Astrocyte (in vitro differentiated cells and primary cell): ENCODE measurements around the gene NUDT16L1. TPM values are rescaled to one million over a fixed set of nuclear protein-coding genes. Genes with fewer than 3 reads are reported as not detected.

Experiments
- DNase-seq: peaks from one replicate; pipeline ENCODE4 v3.0.0-alpha.2; 2010; ENCODE audit warnings: low read depth
- FAIRE-seq: peaks from 2 replicates; lab custom pipeline; 2011; peaks lifted over from hg19 to GRCh38; lab: Jason Lieb, UNC
- H2AFZ ChIP-seq: 2 replicates; pipeline ENCODE4 v1.6.0; 2012; ENCODE audit warnings: low read depth, low read length, inconsistent platforms
- H3K27ac ChIP-seq: 2 replicates; pipeline ENCODE4 v1.5.1; 2011; ENCODE audit warnings: low read depth, low read length, inconsistent platforms
- H3K27me3 ChIP-seq: 2 replicates; pipeline ENCODE4 v1.6.0; 2011; ENCODE audit warnings: low read length, inconsistent platforms; ENCODE audit not compliant: insufficient read depth
- H3K36me3 ChIP-seq: 2 replicates; pipeline ENCODE4 v1.5.1; 2011; ENCODE audit warnings: low read length, inconsistent platforms; ENCODE audit not compliant: insufficient read depth
- H3K4me1 ChIP-seq: 2 replicates; pipeline ENCODE4 v1.5.1; 2011; ENCODE audit warnings: low read length, inconsistent platforms; ENCODE audit not compliant: insufficient read depth
- H3K4me2 ChIP-seq: 2 replicates; pipeline ENCODE4 v1.6.0; 2012; ENCODE audit warnings: low read length, inconsistent platforms
- H3K4me3 ChIP-seq: 2 replicates; pipeline ENCODE4 v1.5.1; 2011; ENCODE audit warnings: low read depth, mild to moderate bottlenecking, low read length, inconsistent platforms; ENCODE audit not compliant: insufficient read depth
- H3K79me2 ChIP-seq: 2 replicates; pipeline ENCODE4 v1.6.0; 2012; ENCODE audit warnings: mild to moderate bottlenecking, low read length, inconsistent platforms; ENCODE audit not compliant: insufficient read depth
- H3K9ac ChIP-seq: 2 replicates; pipeline ENCODE4 v1.6.0; 2012; ENCODE audit warnings: mild to moderate bottlenecking, low read length, inconsistent platforms
- H3K9me3 ChIP-seq: 2 replicates; pipeline ENCODE4 v1.5.1; 2012; ENCODE audit warnings: low read depth, mild to moderate bottlenecking, low read length, inconsistent platforms; ENCODE audit not compliant: insufficient read depth
- H4K20me1 ChIP-seq: 2 replicates; pipeline ENCODE4 v1.6.0; 2012; ENCODE audit warnings: low read length, inconsistent platforms; ENCODE audit not compliant: insufficient read depth
- H3K27ac Mint-ChIP-seq: one replicate; pipeline ENCODE4 v1.8.0; 2021; ENCODE audit warnings: mild to moderate bottlenecking, mixed read lengths; ENCODE audit not compliant: unreplicated experiment
- H3K27me3 Mint-ChIP-seq: one replicate; pipeline ENCODE4 v1.8.0; 2021; ENCODE audit warnings: low read depth, mixed read lengths; ENCODE audit not compliant: unreplicated experiment
- H3K36me3 Mint-ChIP-seq: one replicate; pipeline ENCODE4 v1.8.0; 2021; ENCODE audit warnings: low read depth, mixed read lengths; ENCODE audit not compliant: unreplicated experiment
- H3K4me1 Mint-ChIP-seq: one replicate; pipeline ENCODE4 v1.8.0; 2021; ENCODE audit warnings: low read depth, mixed read lengths; ENCODE audit not compliant: unreplicated experiment
- H3K4me3 Mint-ChIP-seq: one replicate; pipeline ENCODE4 v1.8.0; 2021; ENCODE audit warnings: mild to moderate bottlenecking, moderate library complexity, mixed read lengths; ENCODE audit not compliant: unreplicated experiment
- H3K9me3 Mint-ChIP-seq: one replicate; pipeline ENCODE4 v1.8.0; 2021; ENCODE audit warnings: mild to moderate bottlenecking, mixed read lengths; ENCODE audit not compliant: unreplicated experiment
- CTCF ChIP-seq: IDR thresholded peaks from 2 replicates; pipeline ENCODE4 v1.5.1; 2011; ENCODE audit warnings: low read depth, mild to moderate bottlenecking, inconsistent platforms, low read length, moderate library complexity; ENCODE audit not compliant: insufficient read depth
- EZH2 ChIP-seq: IDR thresholded peaks from 2 replicates; pipeline ENCODE4 v1.6.1; 2012; ENCODE audit warnings: mild to moderate bottlenecking, low read length, inconsistent platforms; ENCODE audit not compliant: insufficient read depth
- total RNA-seq: library from RNA; stranded (reverse); gene quantifications from 2 replicates; pipeline ENCODE4 v1.2.1, GENCODE V29; 2021

Gene NUDT16L1
- total RNA-seq, 1 donor from 2014 or later = 42.2 TPM

GRCh38 chr16:4726616-4727015 is 33.3 kb downstream of the NUDT16L1 start:
- Histone ChIP-seq H3K27ac (no peak overlapping the region), H3K27me3 (no peaks in the 10 kb centered on the region), H3K9me3 (no peaks in the 10 kb centered on the region), H3K4me1 (no peaks in the 10 kb centered on the region), H3K9ac (no peak overlapping the region), H2AFZ (no peak overlapping the region), H3K4me2 (no peak overlapping the region), H3K36me3 (peaks cover 9% of the 10 kb centered on the region), H4K20me1 (peaks cover 17% of the 10 kb centered on the region), H3K79me2 (peaks cover 17% of the 10 kb centered on the region), H3K4me3 (no peak overlapping the region)
- Mint-ChIP-seq H3K4me1 (peaks cover 13% of the 10 kb centered on the region), H3K9me3 (no peaks in the 10 kb centered on the region), H3K27ac (no peak overlapping the region), H3K4me3 (no peak overlapping the region), H3K36me3 (peaks cover 10% of the 10 kb centered on the region), H3K27me3 (no peaks in the 10 kb centered on the region)
- TF ChIP-seq CTCF = no peak
- DNase-seq (no peak), FAIRE-seq (no peak)

- Mint-ChIP-seq H3K27ac (peak overlapping the region; percentile 47), H3K9me3 (no peaks in the 10 kb centered on the region)
- TF ChIP-seq CTCF = no peak
- no peak for TF ChIP-seq EZH2
These were observed 35.3 kb downstream of the NUDT16L1 start for GRCh38 chr16:4728676-4729075.

GRCh38 chr16:4729876-4730275 is 36.5 kb downstream of the NUDT16L1 start:
- no peak overlapping the region for H3K4me3 Mint-ChIP-seq
- H3K36me3 Mint-ChIP-seq = peaks cover 10% of the 10 kb centered on the region
- Histone ChIP-seq H3K27ac (no peak overlapping the region), H3K36me3 (peaks cover 9% of the 10 kb centered on the region), H2AFZ (no peak overlapping the region), H3K27me3 (no peaks in the 10 kb centered on the region), H3K4me2 (no peak overlapping the region), H3K9me3 (no peaks in the 10 kb centered on the region), H3K9ac (no peak overlapping the region), H4K20me1 (peaks cover 20% of the 10 kb centered on the region), H3K79me2 (peaks cover 41% of the 10 kb centered on the region), H3K4me1 (peaks cover 4% of the 10 kb centered on the region), H3K4me3 (no peak overlapping the region)
- TF ChIP-seq CTCF = no peak
- TF ChIP-seq EZH2 = no peak
- H3K9me3 Mint-ChIP-seq = no peaks in the 10 kb centered on the region
- no peak overlapping the region for H3K27ac Mint-ChIP-seq
- H3K4me1 Mint-ChIP-seq = peaks cover 10% of the 10 kb centered on the region
- no peak for FAIRE-seq
- DNase-seq = no peak
- no peaks in the 10 kb centered on the region for H3K27me3 Mint-ChIP-seq

More at GRCh38 chr16:4728676-4729075, 35.3 kb downstream of the NUDT16L1 start:
- H3K36me3 ChIP-seq = peaks cover 9% of the 10 kb centered on the region
- no peak overlapping the region for H3K9ac ChIP-seq
- peaks cover 38% of the 10 kb centered on the region for H3K79me2 ChIP-seq
- H3K4me1 ChIP-seq = peaks cover 4% of the 10 kb centered on the region
- H2AFZ ChIP-seq = no peak overlapping the region
- Mint-ChIP-seq H3K27me3 (no peaks in the 10 kb centered on the region), H3K4me1 (peaks cover 10% of the 10 kb centered on the region), H3K4me3 (no peak overlapping the region), H3K36me3 (peaks cover 10% of the 10 kb centered on the region)
- no peaks in the 10 kb centered on the region for H3K9me3 ChIP-seq
- FAIRE-seq (no peak), DNase-seq (no peak)
- H3K4me2 ChIP-seq = no peak overlapping the region
- H3K27ac ChIP-seq = no peak overlapping the region
- H4K20me1 ChIP-seq = peaks cover 20% of the 10 kb centered on the region
- H3K4me3 ChIP-seq = no peak overlapping the region
- H3K27me3 ChIP-seq = no peaks in the 10 kb centered on the region
